Heart right ventricle (tissue), 16 donors: ENCODE measurements around the gene CFAP69. TPM values are rescaled to one million over a fixed set of nuclear protein-coding genes. Genes with fewer than 3 reads are reported as not detected.

Experiments used
- ATAC-seq, 8 donors: fragments of 200-7000 bp; cut with Tn5 transposase; one replicate each; pipeline ENCODE4 v1.9.1; 2020; ENCODE audit warnings: mild to moderate bottlenecking in 8 of 8, moderate library complexity in 8 of 8, moderate number of reproducible peaks in 1 of 8
- DNase-seq, 2 donors: peaks; one replicate each; pipeline ENCODE4 v3.0.0-alpha.2; 2020
- H3K27ac ChIP-seq, 10 donors: fragments of 200-600 bp; sonication (generic) in 2 of 10; one replicate each; pipeline versions ENCODE4 v1.5.0 to v1.8.0; 2020 to 2022; ENCODE audit warnings: mild to moderate bottlenecking in 3 of 10
- H3K27me3 ChIP-seq, 7 donors: fragments of 200-600 bp; one replicate each; pipeline ENCODE4 v1.8.0; 2021 to 2022; ENCODE audit warnings: mild to moderate bottlenecking in 2 of 7
- H3K36me3 ChIP-seq, 9 donors: fragments of 200-600 bp; sonication (generic) in 1 of 9; one replicate each; pipeline versions ENCODE4 v1.5.0 to v1.8.0; 2020 to 2022; ENCODE audit warnings: mild to moderate bottlenecking in 2 of 9
- H3K4me1 ChIP-seq, 9 donors: fragments of 200-600 bp; sonication (generic) in 1 of 9; one replicate each; pipeline versions ENCODE4 v1.5.0 to v1.8.0; 2020 to 2022; ENCODE audit warnings: mild to moderate bottlenecking in 4 of 9
- H3K4me3 ChIP-seq, 10 donors: fragments of 200-600 bp; sonication (generic) in 2 of 10; one replicate each; pipeline versions ENCODE4 v1.5.0 to v1.8.0; 2020 to 2022; ENCODE audit warnings: mild to moderate bottlenecking in 7 of 10, moderate library complexity in 2 of 10
- H3K9me3 ChIP-seq, 11 donors: fragments of 200-600 bp in 10 of 11; sonication (generic) in 2 of 11; one replicate each; pipeline versions ENCODE4 v1.5.0 to v1.8.0; 2013 to 2022; ENCODE audit warnings: mild to moderate bottlenecking in 2 of 11, control low read depth in 1 of 11, moderate library complexity in 1 of 11
- WGBS, 2 donors: extraction: QIAGEN DNeasy Blood & Tissue Kit; methylation state at CpG; one replicate each; pipeline ENCODE4 v1.1.7; 2013; ENCODE audit warnings: inconsistent platforms in 1 of 2; 5-methylcytosine and 5-hydroxymethylcytosine counted together
- intact Hi-C, 10 donors: fragments of 100-400 bp; cut with DNase I; formaldehyde crosslinking; loops; one replicate each; pipeline versions ENCODE4 v1.11.1 to v1.14.2; 2022
- polyA plus RNA-seq, 2 donors: library from polyadenylated mRNA; stranded (reverse); fragments of 200-250 nt; gene quantifications; one replicate each; pipeline ENCODE4 v1.2.3, GENCODE V29; 2013
- total RNA-seq, 10 donors: library from RNA; stranded (reverse); fragmentation: NEBNext Ultra II Directional in 3 of 10; extraction: Animal tissue kit (Norgen Biotek cat#: 25700) in 3 of 10; gene quantifications; one replicate each; pipeline versions ENCODE4 v1.2.1 to v1.2.4, GENCODE V29; 2021 to 2023
- TF ChIP-seq, protein P1 (sequence below), 9 donors: fragments of 200-600 bp; sonication (generic) in 2 of 9; IDR thresholded peaks; one replicate each; pipeline versions ENCODE4 v1.5.0 to v1.8.0; 2021 to 2022; ENCODE audit warnings: antibody characterized with exemption in 9 of 9, mild to moderate bottlenecking in 5 of 9, moderate library complexity in 1 of 9
- donor health status: Arrhythmogenic right ventricular cardiomyopathy.
- donor health status: ischemic (EF 13 %, LVEDD 7.1; RV severe dilation, severe dysfunction).
- donor health status: healthy with polysubstance abuse.
- donor health status: DM: no; HTN: yes; CAD: no.
- donor health status: DM: no; HTN: no; CAD: no.
- donor health status: ischemic (EF 25% LVEDD 6.9; RV normal size, moderate dysfunction).
- donor health status: ischemic (EF 25% LVEDD 5.7; RV mildly dilated, moderate dysfunction).
- donor health status: healthy.
- donor health status: DM: yes; HTN: yes; CAD: no.
- donor health status: Ischemic cardiomyopathy.
- donor health status: ischemic (EF 35%, LVEDD 5.7; RV mildly dilated, moderate dysfunction).
- donor health status: nonischemic (EF 11% LVEDD 7.7; RV severe dilation, severe dysfunction).
- donor health status: DM: yes; HTN: yes; CAD: no.
- donor health status: PGD.
- donor health status: ischemic (EF 29% LVEDD 5.4; RV normal size, mild dysfunction).
- donor health status: nonischemic (EF 23%, LVEDD 6.1; RV moderate dilation, normal function).

CFAP69 gene
- total and polyA plus RNA-seq, 12 donors: 0.68 to 4.2 (median 2.8) TPM

DNA sequence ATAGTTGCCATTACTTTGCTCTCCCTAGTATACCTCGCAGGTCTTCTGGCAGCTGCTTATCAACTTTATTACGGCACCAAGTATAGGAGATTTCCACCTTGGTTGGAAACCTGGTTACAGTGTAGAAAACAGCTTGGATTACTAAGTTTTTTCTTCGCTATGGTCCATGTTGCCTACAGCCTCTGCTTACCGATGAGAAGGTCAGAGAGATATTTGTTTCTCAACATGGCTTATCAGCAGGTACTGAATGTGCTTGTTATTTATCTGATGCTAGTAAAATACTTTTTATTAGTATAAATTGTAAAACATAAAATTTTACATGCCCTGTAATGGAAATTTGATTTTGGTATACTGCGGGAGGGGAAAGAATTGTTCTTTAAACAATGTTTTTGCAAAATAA is 17.7 kb upstream of the CFAP69 start:
- WGBS, 2 donors: 85 to 88% methylated on average over 5 of the region's 5 CpGs
- TF ChIP-seq, protein P1, sequence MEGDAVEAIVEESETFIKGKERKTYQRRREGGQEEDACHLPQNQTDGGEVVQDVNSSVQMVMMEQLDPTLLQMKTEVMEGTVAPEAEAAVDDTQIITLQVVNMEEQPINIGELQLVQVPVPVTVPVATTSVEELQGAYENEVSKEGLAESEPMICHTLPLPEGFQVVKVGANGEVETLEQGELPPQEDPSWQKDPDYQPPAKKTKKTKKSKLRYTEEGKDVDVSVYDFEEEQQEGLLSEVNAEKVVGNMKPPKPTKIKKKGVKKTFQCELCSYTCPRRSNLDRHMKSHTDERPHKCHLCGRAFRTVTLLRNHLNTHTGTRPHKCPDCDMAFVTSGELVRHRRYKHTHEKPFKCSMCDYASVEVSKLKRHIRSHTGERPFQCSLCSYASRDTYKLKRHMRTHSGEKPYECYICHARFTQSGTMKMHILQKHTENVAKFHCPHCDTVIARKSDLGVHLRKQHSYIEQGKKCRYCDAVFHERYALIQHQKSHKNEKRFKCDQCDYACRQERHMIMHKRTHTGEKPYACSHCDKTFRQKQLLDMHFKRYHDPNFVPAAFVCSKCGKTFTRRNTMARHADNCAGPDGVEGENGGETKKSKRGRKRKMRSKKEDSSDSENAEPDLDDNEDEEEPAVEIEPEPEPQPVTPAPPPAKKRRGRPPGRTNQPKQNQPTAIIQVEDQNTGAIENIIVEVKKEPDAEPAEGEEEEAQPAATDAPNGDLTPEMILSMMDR (IDR thresholded peaks at IDR 0.05): no peak
- H3K4me1 ChIP-seq: no peaks in the 10 kb centered on the region
- no peaks in the 10 kb centered on the region for H3K9me3 ChIP-seq
- H3K36me3 ChIP-seq: no peaks in the 10 kb centered on the region
- intact Hi-C loops: no loop called here
- no peak for DNase-seq
- no peak overlapping the region for H3K27ac ChIP-seq
- ATAC-seq: no peak
- H3K27me3 ChIP-seq: no peaks in the 10 kb centered on the region
- no peak overlapping the region for H3K4me3 ChIP-seq

DNA sequence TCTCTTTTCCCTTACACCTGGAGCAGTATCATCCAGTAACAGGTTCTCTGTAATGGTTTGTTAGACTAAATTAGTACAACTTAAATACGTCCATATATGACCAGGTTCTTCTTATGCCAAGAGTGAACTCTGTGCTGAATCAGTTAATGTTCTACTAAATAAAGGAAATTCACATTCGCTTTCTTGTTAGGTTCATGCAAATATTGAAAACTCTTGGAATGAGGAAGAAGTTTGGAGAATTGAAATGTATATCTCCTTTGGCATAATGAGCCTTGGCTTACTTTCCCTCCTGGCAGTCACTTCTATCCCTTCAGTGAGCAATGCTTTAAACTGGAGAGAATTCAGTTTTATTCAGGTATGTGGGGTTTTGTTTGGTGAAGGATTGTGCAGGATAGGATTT is 15.3 kb upstream of the CFAP69 start:
- no peak for ATAC-seq
- 83 to 90% methylated on average over 2 of the region's 2 CpGs for WGBS, 2 donors
- H3K4me3 ChIP-seq: no peak overlapping the region
- H3K36me3 ChIP-seq: no peaks in the 10 kb centered on the region
- no peak for DNase-seq
- H3K4me1 ChIP-seq: no peaks in the 10 kb centered on the region
- H3K9me3 ChIP-seq: no peaks in the 10 kb centered on the region
- no peaks in the 10 kb centered on the region for H3K27me3 ChIP-seq
- intact Hi-C loops: no loop called here
- H3K27ac ChIP-seq: no peak overlapping the region
- TF ChIP-seq, protein P1 (IDR thresholded peaks at IDR 0.05): no peak

DNA sequence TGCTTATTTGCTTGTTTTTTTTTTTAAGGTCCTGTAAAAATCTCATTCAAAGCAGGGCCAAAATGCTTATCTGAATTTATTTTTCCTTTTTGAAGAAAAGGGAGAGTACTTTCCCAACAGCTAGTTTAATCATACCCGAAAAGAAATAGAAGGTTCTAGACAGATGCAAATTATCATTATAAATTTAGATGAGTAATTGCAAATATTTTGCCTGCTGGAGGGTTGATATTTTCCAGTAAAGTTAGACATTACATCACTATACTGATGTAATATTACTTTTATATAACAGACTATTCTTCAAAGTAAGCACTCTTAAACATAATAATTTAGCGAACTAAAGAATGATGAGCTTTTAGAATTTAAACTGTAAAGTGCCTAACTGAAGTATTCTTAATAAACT is 14.1 kb upstream of the CFAP69 start:
- ATAC-seq: no peak
- DNase-seq: no peak
- TF ChIP-seq, protein P1 (IDR thresholded peaks at IDR 0.05): no peak
- H3K27ac ChIP-seq: no peak overlapping the region
- H3K4me1 ChIP-seq: no peaks in the 10 kb centered on the region
- intact Hi-C loops: no loop called here
- H3K36me3 ChIP-seq: no peaks in the 10 kb centered on the region
- no peaks in the 10 kb centered on the region for H3K9me3 ChIP-seq
- no peaks in the 10 kb centered on the region for H3K27me3 ChIP-seq
- 87 to 91% methylated on average over 2 of the region's 2 CpGs for whole genome bisulfite sequencing, 2 donors
- H3K4me3 ChIP-seq: no peak overlapping the region

DNA sequence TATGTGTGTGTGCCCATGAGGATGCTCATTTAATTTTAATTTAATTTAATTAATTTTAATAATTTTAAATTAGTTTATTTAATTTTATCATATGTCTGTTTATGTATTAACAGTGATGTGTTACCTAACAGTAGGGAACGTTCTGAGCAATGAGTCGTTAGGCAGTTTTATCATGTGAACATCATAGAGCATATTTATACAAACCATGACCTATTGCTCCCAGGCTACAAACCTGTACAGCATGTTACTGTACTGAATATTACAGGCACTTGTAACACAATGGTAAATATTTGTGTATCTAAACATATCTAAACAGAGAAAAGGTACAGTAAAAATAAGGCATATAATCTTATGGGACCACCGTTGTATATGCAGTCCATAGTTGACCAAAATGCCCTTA is 13.7 kb upstream of the CFAP69 start:
- 82 to 92% methylated on average over 3 of the region's 3 CpGs for WGBS, 2 donors
- Histone ChIP-seq H3K27ac (no peak overlapping the region), H3K36me3 (no peaks in the 10 kb centered on the region), H3K4me1 (no peaks in the 10 kb centered on the region), H3K4me3 (no peak overlapping the region), H3K9me3 (no peaks in the 10 kb centered on the region), H3K27me3 (no peaks in the 10 kb centered on the region)
- TF ChIP-seq, protein P1 (IDR thresholded peaks at IDR 0.05): no peak
- intact Hi-C loops: no loop called here
- ATAC-seq (no peak), DNase-seq (no peak)

DNA sequence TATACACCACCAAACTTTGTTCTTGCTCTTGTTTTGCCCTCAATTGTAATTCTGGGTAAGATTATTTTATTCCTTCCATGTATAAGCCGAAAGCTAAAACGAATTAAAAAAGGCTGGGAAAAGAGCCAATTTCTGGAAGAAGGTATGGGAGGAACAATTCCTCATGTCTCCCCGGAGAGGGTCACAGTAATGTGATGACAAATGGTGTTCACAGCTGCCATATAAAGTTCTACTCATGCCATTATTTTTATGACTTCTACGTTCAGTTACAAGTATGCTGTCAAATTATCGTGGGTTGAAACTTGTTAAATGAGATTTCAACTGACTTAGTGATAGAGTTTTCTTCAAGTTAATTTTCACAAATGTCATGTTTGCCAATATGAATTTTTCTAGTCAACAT is 12.5 kb upstream of the CFAP69 start:
- H3K27me3 ChIP-seq: no peaks in the 10 kb centered on the region
- no peaks in the 10 kb centered on the region for H3K36me3 ChIP-seq
- TF ChIP-seq, protein P1 (IDR thresholded peaks at IDR 0.05): no peak
- H3K27ac ChIP-seq: no peak overlapping the region
- DNase-seq (no peak), ATAC-seq (no peak)
- H3K4me3 ChIP-seq: no peak overlapping the region
- no peaks in the 10 kb centered on the region for H3K9me3 ChIP-seq
- intact Hi-C loops: no loop called here
- H3K4me1 ChIP-seq: no peaks in the 10 kb centered on the region
- 52 to 56% methylated on average over 5 of the region's 5 CpGs for WGBS, 2 donors
